GM18858 (cell line): ENCODE results near the gene STARD5.

Source experiments
- ATAC-seq: cut with Tn5 transposase; IDR thresholded peaks from one replicate; pipeline ENCODE4 v1.9.1; 2021; ENCODE audit not compliant: unreplicated experiment

STARD5 gene

GRCh38 chr15:81312790-81313543 lies 11.0 kb downstream of the STARD5 start:
- no peak for ATAC-seq

- ATAC-seq, result no peak
These were observed 12.0 kb downstream of the STARD5 start for GRCh38 chr15:81311752-81312464.

GRCh38 chr15:81310480-81310879 lies 13.5 kb downstream of the STARD5 start:
- ATAC-seq, result no peak

GRCh38 chr15:81309647-81310450 lies 14.1 kb downstream of the STARD5 start:
- no peak for ATAC-seq

GRCh38 chr15:81308260-81308659 lies 15.7 kb downstream of the STARD5 start:
- ATAC-seq, result no peak

- no peak for ATAC-seq
These were observed 19.7 kb downstream of the STARD5 start for GRCh38 chr15:81304226-81304625.

- ATAC-seq, result no peak
These were observed 20.4 kb downstream of the STARD5 start for GRCh38 chr15:81303244-81304225.

- ATAC-seq, result no peak
These were observed 21.2 kb downstream of the STARD5 start for GRCh38 chr15:81302701-81303109.

GRCh38 chr15:81301815-81302399 lies 22.0 kb downstream of the STARD5 start:
- ATAC-seq, result peak; percentile 72

GRCh38 chr15:81301385-81301784 lies 22.6 kb downstream of the STARD5 start:
- no peak for ATAC-seq

- no peak for ATAC-seq
These were observed 24.2 kb downstream of the STARD5 start for GRCh38 chr15:81299630-81300273.

- no peak for ATAC-seq
These were observed 24.8 kb downstream of the STARD5 start for GRCh38 chr15:81299156-81299555.

- no peak for ATAC-seq
These were observed 25.3 kb downstream of the STARD5 start for GRCh38 chr15:81298611-81299010.

GRCh38 chr15:81297603-81298575 lies 26.1 kb downstream of the STARD5 start:
- ATAC-seq, result no peak

GRCh38 chr15:81297147-81297572 lies 26.8 kb downstream of the STARD5 start:
- no peak for ATAC-seq

- peak; percentile 32 for ATAC-seq
These were observed 27.3 kb downstream of the STARD5 start for GRCh38 chr15:81296673-81297072.

GRCh38 chr15:81296186-81296585 lies 27.8 kb downstream of the STARD5 start:
- no peak for ATAC-seq

GRCh38 chr15:81295486-81296121 lies 28.3 kb downstream of the STARD5 start:
- ATAC-seq, result no peak
